Thoracic aorta (tissue), 2 donors: ENCODE data around the gene FAM151A. TPM values are rescaled to one million over a fixed set of nuclear protein-coding genes. Genes with fewer than 3 reads are reported as not detected.

Source experiments
- ATAC-seq: fragments of 150-250 bp; one replicate; pipeline ENCODE4 v1.8.0; 2017; ENCODE audit warnings: low read depth; ENCODE audit not compliant: insufficient number of reproducible peaks, low FRiP score
- DNase-seq: peaks from one replicate; pipeline ENCODE4 v3.0.0-alpha.2; 2020; ENCODE audit warnings: low spot score
- H3K27ac ChIP-seq, 2 donors: fragments of 200-600 bp; sonication (generic); 1 replicate in 1 of 2; 2 replicates in 1 of 2; pipeline ENCODE4 v1.5.1; 2016; ENCODE audit warnings: mild to moderate bottlenecking in 2 of 2, moderate library complexity in 2 of 2
- H3K27me3 ChIP-seq: fragments of 200-600 bp; sonication (generic); replicated peaks from 2 replicates; pipeline ENCODE4 v1.6.0; 2016; ENCODE audit warnings: mild to moderate bottlenecking; ENCODE audit not compliant: insufficient read depth
- H3K36me3 ChIP-seq: fragments of 200-600 bp; sonication (generic); one replicate; pipeline ENCODE4 v1.5.1; 2016
- H3K4me1 ChIP-seq, 2 donors: fragments of 200-600 bp; sonication (generic); 1 replicate in 1 of 2; 2 replicates in 1 of 2; pipeline versions ENCODE4 v1.5.1 to v1.6.0; 2016; ENCODE audit warnings: low read depth in 2 of 2, mild to moderate bottlenecking in 1 of 2; ENCODE audit not compliant: control insufficient read depth in 1 of 2
- H3K4me3 ChIP-seq: fragments of 200-600 bp; sonication (generic); 2 replicates; pipeline ENCODE4 v1.5.1; 2016; ENCODE audit warnings: mild to moderate bottlenecking
- H3K9me3 ChIP-seq: fragments of 200-600 bp; sonication (generic); 2 replicates; pipeline ENCODE4 v1.5.1; 2016
- total RNA-seq, 2 donors: library from RNA; depleted of rRNA; stranded (reverse); fragments of >200 nt; gene quantifications; one replicate each; pipeline versions ENCODE4 v1.1.0 to v1.2.3, GENCODE V29; 2016
- TF ChIP-seq, protein P1 (sequence below): fragments of 200-600 bp; sonication (generic); IDR thresholded peaks from one replicate; pipeline ENCODE4 v1.5.1; 2019; ENCODE audit warnings: antibody characterized with exemption

The FAM151A gene
- total RNA-seq, 2 donors from 2014 or later = not detected

DNA sequence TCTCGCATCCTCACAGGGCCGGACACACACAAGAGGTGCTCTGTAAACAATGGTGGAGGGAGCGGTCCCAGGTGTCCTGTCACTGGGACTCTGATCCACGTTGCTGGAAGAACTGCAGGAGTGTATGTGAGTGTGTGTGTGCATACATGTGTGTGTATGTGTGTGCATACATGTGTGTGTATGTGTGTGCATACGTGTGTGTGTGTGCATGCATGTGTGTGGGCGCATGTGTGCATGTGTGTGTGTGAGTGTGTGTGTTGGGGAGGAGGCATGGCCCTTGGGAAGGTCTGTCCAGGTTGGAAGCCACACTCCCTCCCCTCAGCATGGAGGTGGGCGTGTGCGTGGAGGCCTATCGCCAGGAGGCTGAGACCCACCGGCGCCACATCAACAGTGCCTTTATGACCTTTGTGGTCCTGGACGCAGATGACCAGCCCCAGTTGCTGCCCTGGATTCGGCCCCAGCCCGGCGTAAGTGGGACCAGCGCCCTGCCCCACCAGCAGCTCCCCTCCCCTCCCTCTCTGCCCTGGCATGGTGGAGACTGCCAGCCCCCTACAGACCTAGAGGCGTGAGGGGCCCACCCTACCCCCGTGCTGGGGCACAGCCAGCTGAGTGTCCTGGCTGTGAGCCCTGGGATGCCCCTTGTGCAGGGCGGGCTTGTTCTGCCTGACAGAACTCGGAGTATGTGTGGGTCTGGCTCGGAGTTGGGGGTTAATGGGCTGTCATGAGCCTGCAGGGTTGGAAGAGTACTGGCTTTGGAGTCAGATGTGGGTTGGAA lies 22.2 kb downstream of the FAM151A start:
- TF ChIP-seq, protein P1, sequence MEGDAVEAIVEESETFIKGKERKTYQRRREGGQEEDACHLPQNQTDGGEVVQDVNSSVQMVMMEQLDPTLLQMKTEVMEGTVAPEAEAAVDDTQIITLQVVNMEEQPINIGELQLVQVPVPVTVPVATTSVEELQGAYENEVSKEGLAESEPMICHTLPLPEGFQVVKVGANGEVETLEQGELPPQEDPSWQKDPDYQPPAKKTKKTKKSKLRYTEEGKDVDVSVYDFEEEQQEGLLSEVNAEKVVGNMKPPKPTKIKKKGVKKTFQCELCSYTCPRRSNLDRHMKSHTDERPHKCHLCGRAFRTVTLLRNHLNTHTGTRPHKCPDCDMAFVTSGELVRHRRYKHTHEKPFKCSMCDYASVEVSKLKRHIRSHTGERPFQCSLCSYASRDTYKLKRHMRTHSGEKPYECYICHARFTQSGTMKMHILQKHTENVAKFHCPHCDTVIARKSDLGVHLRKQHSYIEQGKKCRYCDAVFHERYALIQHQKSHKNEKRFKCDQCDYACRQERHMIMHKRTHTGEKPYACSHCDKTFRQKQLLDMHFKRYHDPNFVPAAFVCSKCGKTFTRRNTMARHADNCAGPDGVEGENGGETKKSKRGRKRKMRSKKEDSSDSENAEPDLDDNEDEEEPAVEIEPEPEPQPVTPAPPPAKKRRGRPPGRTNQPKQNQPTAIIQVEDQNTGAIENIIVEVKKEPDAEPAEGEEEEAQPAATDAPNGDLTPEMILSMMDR = no peak
- no peaks in the 10 kb centered on the region for H3K9me3 ChIP-seq
- H3K27ac ChIP-seq = no peak overlapping the region
- DNase-seq (no peak), ATAC-seq (no peak)
- H3K4me1 ChIP-seq = no peaks in the 10 kb centered on the region
- H3K4me3 ChIP-seq = no peak overlapping the region
- H3K27me3 ChIP-seq = no peaks in the 10 kb centered on the region
- peaks cover 15% of the 10 kb centered on the region for H3K36me3 ChIP-seq

DNA sequence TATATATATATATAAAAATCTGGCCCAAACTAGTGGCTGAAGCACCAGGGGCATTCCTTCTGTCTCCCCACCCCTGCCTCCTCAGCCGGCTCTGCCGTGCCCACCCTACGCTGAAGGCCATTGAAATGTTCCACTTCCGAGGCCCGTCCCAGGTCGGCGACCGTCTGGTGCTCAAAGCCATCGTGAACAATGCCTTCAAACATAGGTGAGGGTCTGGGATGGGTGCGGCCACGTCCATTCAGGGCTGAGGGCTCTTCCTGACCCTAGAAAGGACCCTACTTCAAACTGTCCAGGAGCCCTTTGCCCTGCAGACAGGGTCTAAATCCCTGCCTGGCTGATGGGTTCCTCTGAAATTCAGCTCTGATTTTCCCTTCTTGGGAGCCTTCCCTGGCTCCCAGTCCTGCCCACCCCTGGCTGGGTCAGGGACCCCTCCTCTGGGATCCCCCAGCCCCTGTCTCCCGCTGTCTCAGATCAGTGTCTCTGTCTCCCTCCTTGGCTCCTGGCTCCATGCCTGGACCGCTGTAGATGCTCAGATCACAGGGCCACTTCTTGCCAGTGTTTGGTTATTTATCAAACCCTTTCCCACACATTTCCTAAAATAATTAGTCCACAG lies 24.0 kb downstream of the FAM151A start:
- no peaks in the 10 kb centered on the region for H3K27me3 ChIP-seq
- no peak for ATAC-seq
- H3K4me3 ChIP-seq = no peak overlapping the region
- no peaks in the 10 kb centered on the region for H3K4me1 ChIP-seq
- TF ChIP-seq, protein P1 = no peak
- H3K27ac ChIP-seq = no peak overlapping the region
- H3K9me3 ChIP-seq = no peaks in the 10 kb centered on the region
- H3K36me3 ChIP-seq = peaks cover 20% of the 10 kb centered on the region
- DNase-seq = no peak

DNA sequence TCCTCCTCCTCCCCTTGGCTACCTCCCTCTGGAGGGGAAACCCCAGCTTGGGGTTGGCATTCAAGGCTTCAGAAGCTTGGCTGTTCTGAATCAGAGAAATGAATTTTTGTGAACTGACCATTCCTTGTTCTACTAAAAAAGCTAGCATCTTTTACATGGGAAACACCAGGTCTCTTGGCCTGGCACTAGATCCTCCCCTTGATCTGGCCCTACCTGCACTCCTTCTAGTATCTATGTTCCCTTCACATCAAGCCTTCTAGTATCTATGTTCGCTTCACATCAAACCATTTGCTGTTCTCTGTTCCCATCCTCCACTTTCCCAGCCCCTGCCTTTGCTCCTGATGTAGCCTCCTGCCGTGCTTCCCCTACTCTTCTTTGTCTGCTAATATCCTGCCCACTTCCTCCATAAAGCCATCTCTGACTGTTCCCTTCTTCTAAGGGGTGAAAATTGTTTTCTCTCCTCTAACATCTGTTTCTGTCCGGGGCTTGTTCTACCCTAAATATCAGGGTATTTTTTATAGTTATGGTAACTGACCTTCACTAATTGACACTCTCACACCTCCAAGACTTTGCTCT lies 25.8 kb downstream of the FAM151A start:
- no peak for DNase-seq
- no peak overlapping the region for H3K4me3 ChIP-seq
- H3K36me3 ChIP-seq = peaks cover 25% of the 10 kb centered on the region
- ATAC-seq = no peak
- H3K27me3 ChIP-seq = no peaks in the 10 kb centered on the region
- H3K9me3 ChIP-seq = no peaks in the 10 kb centered on the region
- H3K4me1 ChIP-seq = no peaks in the 10 kb centered on the region
- no peak overlapping the region for H3K27ac ChIP-seq
- TF ChIP-seq, protein P1 = no peak

DNA sequence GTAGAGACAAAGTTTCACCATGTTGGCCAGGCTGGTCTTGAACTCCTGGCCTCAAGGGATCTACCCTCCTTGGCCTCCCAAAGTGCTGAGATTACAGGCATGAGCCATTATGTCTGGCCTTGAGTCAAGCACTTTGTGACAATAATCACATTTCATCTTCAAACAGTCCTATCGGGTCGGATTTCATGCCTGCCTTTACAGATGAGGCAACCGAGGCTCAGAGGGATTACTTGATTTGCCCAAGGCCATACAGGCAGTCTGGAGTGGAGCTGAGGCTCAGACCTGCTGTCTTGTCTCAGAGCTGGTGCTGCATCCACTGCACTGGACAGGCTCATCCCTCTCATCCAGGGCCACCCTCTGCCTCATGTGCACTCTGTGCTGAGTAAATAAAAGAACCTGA lies 26.6 kb downstream of the FAM151A start:
- H3K4me3 ChIP-seq = no peak overlapping the region
- DNase-seq (no peak), ATAC-seq (no peak)
- no peaks in the 10 kb centered on the region for H3K4me1 ChIP-seq
- H3K9me3 ChIP-seq = no peaks in the 10 kb centered on the region
- H3K27ac ChIP-seq = no peak overlapping the region
- peaks cover 25% of the 10 kb centered on the region for H3K36me3 ChIP-seq
- H3K27me3 ChIP-seq = no peaks in the 10 kb centered on the region
- TF ChIP-seq, protein P1 = no peak

DNA sequence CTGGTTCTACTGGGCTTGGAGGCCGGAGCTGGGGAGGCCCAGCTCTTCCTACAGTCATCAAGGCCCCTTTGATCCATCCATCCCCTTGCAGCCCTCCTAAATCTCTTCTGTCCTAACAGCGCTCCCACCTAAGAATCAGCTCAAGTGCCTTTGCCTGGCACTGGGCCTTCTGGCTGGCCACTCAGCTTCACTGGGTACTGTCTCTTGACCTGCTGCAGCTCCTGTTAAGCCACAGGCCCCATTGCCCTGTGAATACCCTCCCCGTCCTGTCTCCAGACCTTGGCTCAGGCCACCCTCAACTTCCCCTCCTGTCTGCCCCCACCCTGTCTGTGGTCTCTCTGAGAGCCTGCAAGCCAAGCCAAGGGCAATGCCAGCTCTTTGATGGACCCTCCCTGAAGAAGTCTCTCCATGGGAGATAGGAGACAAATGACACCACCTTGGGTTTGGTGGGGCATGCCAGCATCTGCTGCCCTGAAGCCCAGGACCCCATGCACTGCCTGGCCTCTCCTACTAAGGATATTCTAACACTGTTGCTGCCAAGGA lies 27.3 kb downstream of the FAM151A start:
- no peak overlapping the region for H3K27ac ChIP-seq
- H3K4me3 ChIP-seq = no peak overlapping the region
- ATAC-seq (no peak), DNase-seq (no peak)
- no peaks in the 10 kb centered on the region for H3K9me3 ChIP-seq
- TF ChIP-seq, protein P1 = no peak
- no peaks in the 10 kb centered on the region for H3K4me1 ChIP-seq
- no peaks in the 10 kb centered on the region for H3K27me3 ChIP-seq
- H3K36me3 ChIP-seq = peaks cover 25% of the 10 kb centered on the region
